Nephron progenitor cell (in vitro differentiated cells): ENCODE measurements around the gene GNAT3.

Experiments
- DNase-seq: peaks from one replicate; pipeline ENCODE4 v3.0.0; 2021
- H3K27ac Mint-ChIP-seq: 2 replicates; pipeline ENCODE4 v1.8.0; 2021; ENCODE audit warnings: mild to moderate bottlenecking, moderate library complexity, mixed read lengths
- H3K27me3 Mint-ChIP-seq: 2 replicates; pipeline ENCODE4 v1.8.0; 2021; ENCODE audit warnings: mild to moderate bottlenecking, low read depth, mixed read lengths; ENCODE audit not compliant: poor library complexity
- H3K36me3 Mint-ChIP-seq: 2 replicates; pipeline ENCODE4 v1.8.0; 2021; ENCODE audit warnings: low read depth, mixed read lengths
- H3K4me1 Mint-ChIP-seq: 2 replicates; pipeline ENCODE4 v1.8.0; 2021; ENCODE audit warnings: mixed read lengths
- H3K4me3 Mint-ChIP-seq: 2 replicates; pipeline ENCODE4 v1.8.0; 2021; ENCODE audit warnings: mild to moderate bottlenecking, moderate library complexity, mixed read lengths
- H3K9me3 Mint-ChIP-seq: 2 replicates; pipeline ENCODE4 v1.8.0; 2021; ENCODE audit warnings: mild to moderate bottlenecking, moderate library complexity, mixed read lengths
- TF ChIP-seq, protein P1 (sequence below): fragments of 200-600 bp; sonication (generic); IDR thresholded peaks from 2 replicates; pipeline ENCODE4 v1.5.0; 2021; ENCODE audit warnings: antibody characterized with exemption

The GNAT3 gene

DNA sequence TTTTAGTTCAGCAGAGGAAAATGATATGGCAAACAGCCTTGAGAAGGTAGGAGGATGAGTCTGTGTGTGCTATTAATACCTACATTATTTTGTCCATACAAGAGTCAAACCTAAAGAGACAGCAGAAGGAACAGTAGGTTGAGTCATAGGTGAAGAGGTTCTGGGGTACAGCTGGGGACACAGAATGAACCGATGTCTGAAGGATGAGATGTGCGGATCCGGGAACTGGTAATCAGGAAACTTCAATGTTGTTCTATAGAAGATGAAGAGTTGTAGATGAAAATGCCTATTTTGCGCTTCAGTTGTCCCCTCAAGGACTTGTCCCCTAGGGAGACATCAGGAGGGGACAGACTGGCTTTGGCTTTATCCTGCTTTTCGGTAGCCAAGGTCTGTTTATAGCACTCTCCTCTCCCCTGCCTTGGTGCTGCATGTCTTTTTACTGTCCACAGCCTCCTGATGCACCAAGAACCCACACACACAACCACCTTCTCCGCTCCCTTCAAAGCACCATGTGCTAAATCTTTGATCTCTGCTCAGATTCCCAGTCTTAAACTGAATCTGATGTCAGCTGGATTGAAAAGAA, 94.6 kb downstream of the GNAT3 start:
- Mint-ChIP-seq H3K27ac (no peak overlapping the region), H3K36me3 (no peaks in the 10 kb centered on the region)

DNA sequence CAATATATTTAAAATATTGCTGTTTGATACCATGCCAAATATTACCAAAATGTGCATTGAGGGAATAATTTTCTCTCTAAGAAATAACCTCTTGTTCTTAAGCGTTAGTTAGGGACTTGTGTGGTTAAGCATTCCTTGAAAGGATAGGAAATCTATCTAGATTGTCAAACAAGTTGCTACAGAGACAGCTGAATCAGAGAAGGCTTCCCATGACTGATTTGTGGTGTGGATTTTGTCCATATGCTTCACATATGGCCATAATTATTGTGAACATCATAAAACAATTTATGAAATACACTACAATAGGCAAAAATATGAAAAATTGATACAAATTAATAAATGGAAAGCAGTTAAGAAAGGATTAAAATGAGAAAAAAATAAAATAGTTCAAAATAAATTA, 96.3 kb downstream of the GNAT3 start:
- Mint-ChIP-seq H3K4me1 (no peaks in the 10 kb centered on the region), H3K36me3 (no peaks in the 10 kb centered on the region), H3K27me3 (no peaks in the 10 kb centered on the region), H3K27ac (no peak overlapping the region), H3K4me3 (no peak overlapping the region), H3K9me3 (no peaks in the 10 kb centered on the region)
- TF ChIP-seq, protein P1, sequence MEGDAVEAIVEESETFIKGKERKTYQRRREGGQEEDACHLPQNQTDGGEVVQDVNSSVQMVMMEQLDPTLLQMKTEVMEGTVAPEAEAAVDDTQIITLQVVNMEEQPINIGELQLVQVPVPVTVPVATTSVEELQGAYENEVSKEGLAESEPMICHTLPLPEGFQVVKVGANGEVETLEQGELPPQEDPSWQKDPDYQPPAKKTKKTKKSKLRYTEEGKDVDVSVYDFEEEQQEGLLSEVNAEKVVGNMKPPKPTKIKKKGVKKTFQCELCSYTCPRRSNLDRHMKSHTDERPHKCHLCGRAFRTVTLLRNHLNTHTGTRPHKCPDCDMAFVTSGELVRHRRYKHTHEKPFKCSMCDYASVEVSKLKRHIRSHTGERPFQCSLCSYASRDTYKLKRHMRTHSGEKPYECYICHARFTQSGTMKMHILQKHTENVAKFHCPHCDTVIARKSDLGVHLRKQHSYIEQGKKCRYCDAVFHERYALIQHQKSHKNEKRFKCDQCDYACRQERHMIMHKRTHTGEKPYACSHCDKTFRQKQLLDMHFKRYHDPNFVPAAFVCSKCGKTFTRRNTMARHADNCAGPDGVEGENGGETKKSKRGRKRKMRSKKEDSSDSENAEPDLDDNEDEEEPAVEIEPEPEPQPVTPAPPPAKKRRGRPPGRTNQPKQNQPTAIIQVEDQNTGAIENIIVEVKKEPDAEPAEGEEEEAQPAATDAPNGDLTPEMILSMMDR, result no peak
- no peak for DNase-seq

More for the DNA sequence above, 94.6 kb downstream of the GNAT3 start:
- Mint-ChIP-seq H3K27me3 (no peaks in the 10 kb centered on the region), H3K4me3 (no peak overlapping the region), H3K9me3 (no peaks in the 10 kb centered on the region), H3K4me1 (no peaks in the 10 kb centered on the region)
- TF ChIP-seq, protein P1, result no peak
- DNase-seq, result no peak

DNA sequence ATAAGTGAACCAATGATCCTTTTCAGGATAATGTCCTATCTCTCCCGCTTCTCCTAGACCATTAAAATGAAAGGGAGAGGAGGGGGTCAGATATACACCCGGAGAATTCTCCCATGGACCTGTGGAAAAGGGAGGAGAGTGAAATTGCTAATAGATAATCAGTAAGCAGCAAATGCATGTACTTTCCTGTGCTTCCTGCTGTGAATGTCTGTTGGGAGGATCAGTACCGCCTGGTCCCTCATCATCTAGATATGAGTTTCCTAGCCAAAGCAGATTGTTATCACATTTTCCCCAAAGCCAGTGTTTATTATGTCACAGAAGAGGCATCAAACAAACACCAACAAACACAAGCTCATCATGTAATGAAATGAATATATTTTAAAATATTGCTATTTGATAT, 96.8 kb downstream of the GNAT3 start:
- no peaks in the 10 kb centered on the region for H3K4me1 Mint-ChIP-seq
- H3K36me3 Mint-ChIP-seq, result no peaks in the 10 kb centered on the region
- H3K4me3 Mint-ChIP-seq, result no peak overlapping the region
- no peak for DNase-seq
- TF ChIP-seq, protein P1, result no peak
- H3K27ac Mint-ChIP-seq, result no peak overlapping the region
- no peaks in the 10 kb centered on the region for H3K9me3 Mint-ChIP-seq
- H3K27me3 Mint-ChIP-seq, result no peaks in the 10 kb centered on the region

DNA sequence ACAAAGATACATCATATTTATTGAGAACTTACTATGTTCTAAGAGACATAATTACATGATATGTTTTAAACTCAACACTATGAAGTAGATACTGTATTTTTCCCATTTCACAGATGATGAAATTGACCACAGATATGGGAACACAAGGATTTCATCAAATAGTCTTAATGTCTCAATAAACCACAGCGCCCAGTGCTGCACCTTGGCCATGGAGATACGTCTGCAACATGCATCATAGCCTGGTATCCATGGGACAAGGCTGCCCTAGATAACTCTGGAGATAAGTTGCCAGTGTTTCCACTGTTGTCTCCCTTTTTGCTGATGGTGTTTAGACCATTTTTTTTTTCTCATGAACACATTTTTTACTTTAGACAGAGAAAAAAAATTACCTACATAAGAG, 97.5 kb downstream of the GNAT3 start:
- Mint-ChIP-seq H3K27me3 (no peaks in the 10 kb centered on the region), H3K36me3 (no peaks in the 10 kb centered on the region), H3K4me3 (no peak overlapping the region), H3K27ac (no peak overlapping the region), H3K4me1 (no peaks in the 10 kb centered on the region), H3K9me3 (no peaks in the 10 kb centered on the region)
- DNase-seq, result no peak
- TF ChIP-seq, protein P1, result no peak

DNA sequence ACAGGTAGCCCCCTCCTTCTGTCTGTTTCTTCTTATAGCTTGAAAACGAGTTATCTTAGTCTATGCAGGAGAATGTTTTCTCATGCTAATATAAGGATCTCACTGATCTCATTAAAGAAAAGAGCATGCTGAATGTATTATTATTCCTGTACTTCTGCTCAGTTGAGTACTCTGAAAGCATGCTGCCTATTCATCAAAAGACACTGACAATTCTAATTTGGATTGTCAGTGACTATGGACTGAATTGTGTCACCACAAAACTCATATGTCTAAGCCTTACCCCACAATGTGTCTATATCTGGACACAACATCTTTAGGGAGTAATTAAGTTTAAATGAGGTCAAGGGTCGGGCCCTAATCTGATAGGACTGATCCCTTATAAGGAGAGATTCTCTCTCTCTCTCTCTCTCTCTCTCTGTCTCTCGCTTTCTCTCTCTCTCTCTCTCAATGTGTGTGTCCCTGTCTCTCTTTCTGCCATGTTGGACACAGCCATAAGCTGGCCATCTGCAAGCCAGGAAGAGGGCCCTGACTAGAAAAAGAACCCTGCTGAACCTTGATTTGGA, 98.4 kb downstream of the GNAT3 start:
- H3K4me1 Mint-ChIP-seq, result no peaks in the 10 kb centered on the region
- H3K4me3 Mint-ChIP-seq, result no peak overlapping the region
- no peak overlapping the region for H3K27ac Mint-ChIP-seq

DNA sequence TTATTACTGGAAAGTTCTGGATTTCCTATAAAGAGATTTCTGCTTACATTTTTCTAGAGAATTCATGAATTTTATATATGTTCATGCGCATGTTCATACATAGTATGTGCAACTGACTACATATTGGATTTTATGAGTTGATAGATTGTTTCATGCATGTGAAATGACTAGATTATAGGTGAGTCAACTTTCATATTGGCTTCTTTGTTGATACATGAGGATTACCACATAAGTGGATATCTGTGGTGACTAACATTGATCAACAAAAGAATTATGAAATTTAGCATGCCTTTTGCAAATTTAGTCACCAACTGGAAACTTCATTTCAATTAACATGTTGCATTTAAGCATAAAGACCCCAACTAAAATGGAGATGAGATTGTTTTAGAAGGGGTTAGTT, 99.0 kb downstream of the GNAT3 start:
- Mint-ChIP-seq H3K4me1 (no peaks in the 10 kb centered on the region), H3K9me3 (no peaks in the 10 kb centered on the region), H3K4me3 (no peak overlapping the region), H3K27me3 (no peaks in the 10 kb centered on the region), H3K36me3 (no peaks in the 10 kb centered on the region), H3K27ac (no peak overlapping the region)
- no peak for DNase-seq
- TF ChIP-seq, protein P1, result no peak

More for the DNA sequence above, 98.4 kb downstream of the GNAT3 start:
- TF ChIP-seq, protein P1, result no peak
- Mint-ChIP-seq H3K27me3 (no peaks in the 10 kb centered on the region), H3K36me3 (no peaks in the 10 kb centered on the region), H3K9me3 (no peaks in the 10 kb centered on the region)
- DNase-seq, result no peak
